CD4-positive, alpha-beta T cell treated with Interleukin-1 beta for 1 hour (primary cell): ENCODE measurements around the gene CCDC186.

Experiments used
- DNase-seq, 2 donors: peaks; one replicate each; pipeline ENCODE4 v3.0.0-alpha.2; 2020 to 2022

The CCDC186 gene

DNA sequence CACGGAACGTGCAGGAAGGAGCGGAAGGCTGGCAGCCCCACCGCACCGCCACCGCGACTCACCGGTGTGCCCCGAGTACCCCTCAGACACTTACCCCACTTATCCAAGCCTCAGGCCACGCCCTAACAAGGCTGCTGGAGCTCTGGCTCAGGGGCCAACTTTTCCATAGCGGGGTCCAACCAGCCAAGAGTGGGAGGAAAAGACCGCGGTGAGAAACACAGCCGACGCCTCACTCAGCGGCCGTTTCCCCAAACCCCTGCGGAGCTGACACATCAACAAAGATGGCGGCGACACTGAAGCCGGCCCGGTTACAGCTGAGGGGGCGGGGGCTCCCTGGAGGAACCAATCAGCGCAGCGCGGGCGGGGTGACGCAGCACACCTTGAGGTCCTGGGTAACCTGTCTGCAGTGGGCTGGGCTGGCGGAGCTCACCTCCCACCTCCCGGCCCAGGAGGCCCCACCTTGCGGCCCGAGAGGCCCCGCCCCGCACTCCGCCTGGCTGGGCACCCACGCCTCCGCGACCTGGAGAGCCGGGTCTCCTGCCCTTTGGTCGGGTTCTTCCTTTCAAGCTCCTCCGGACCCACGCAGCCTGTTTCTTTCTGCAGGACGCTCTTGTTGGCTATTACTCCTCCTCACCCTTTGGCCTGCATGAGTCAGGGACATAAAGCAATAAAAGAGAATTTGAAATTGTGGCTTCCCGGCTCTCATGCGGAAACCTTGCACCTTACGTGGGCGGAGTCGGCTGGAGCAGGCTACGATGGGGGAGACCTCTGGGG lies at the start of gene CCDC186:
Gene CCDC186, minus strand, starts transcription at position 283 of the 774 bp plus-strand sequence. CDS start 10,935 bp downstream, outside the sequence.
- DNase-seq = peak; percentile 97

- DNase-seq = no peak
Observed at GRCh38 chr10:114223066-114223465, 49.1 kb upstream of the CCDC186 start.

DNA sequence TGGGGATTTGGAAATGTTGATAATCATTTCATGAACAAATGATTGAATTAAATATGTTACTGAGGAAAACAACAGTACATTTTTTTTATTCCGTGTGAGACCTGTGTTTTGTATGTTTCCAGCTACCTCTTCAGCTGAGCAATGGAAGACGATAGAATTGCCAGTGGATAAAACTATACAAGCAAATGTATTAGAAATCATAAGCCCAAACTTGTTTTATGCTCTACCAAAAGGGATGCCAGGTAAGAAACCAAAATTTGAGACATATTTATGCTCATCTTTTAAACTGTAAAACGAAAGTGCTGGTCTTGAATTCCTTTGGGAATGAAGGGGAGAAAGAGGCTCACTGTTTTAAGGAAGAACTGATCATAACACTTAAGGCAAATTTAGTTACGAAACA lies 47.2 kb upstream of the CCDC186 start:
- DNase-seq = no peak

DNA sequence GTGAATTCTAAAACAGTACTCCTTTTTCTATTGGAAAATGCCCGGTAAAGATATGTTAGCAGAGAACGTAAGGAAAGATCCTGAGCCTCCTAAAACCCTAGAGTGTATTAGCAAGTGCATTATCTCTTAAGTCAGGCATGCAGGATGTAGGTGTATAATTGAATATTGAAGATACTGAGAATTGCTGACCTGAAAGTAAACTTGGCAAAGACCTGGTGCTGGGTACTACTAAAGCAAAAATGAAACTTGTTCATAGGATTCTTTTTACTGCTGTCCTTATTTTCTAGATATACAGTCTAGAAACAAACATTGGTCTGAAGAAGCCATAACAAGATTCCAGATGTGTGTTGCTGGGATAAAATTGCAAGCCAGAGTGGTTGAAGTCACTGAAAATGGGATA lies 46.3 kb upstream of the CCDC186 start:
- DNase-seq = no peak

GRCh38 chr10:114215033-114215432 lies 41.0 kb upstream of the CCDC186 start:
- DNase-seq = no peak

GRCh38 chr10:114212153-114212552 lies 38.1 kb upstream of the CCDC186 start:
- no peak for DNase-seq

GRCh38 chr10:114208351-114208750 lies 34.3 kb upstream of the CCDC186 start:
- DNase-seq = no peak

DNA sequence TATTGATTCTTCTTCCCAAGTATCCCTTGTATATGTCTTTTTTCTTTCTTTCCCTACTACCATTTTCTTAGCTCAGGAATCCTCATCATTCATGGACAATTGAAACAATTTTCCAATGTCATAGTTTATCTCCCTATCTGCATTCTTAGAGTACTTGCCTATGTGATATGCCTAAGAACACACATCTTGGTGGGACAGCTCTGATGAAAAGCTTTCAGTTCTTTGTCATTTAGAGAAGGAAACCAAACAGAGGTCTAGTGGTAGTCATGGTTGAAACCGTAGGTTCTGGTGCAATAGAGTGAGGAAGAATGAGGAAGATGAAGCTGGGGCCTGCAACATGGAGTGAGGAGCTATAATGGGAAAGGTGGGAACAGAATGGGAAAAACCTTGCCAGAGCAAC lies 33.3 kb upstream of the CCDC186 start:
- DNase-seq = no peak

DNA sequence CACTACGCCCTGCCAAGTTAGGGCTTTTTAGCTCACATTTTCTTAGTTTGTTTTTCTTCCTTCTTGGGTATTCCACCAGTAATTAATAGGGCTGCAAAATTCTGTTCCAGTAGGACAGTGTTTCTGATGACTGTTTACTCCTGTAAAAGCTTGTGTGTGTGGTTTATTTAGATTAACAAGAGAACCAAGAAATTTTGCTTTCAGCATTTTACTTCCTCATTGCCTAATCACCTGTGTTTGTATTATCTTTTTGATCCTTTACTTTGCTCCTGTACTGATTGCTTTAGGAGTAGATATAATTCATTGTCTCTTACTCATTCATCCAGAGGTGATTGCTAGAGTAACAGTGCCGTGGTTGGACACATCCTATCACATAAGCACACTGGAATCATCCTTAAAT lies 32.9 kb upstream of the CCDC186 start:
- DNase-seq = no peak

DNA sequence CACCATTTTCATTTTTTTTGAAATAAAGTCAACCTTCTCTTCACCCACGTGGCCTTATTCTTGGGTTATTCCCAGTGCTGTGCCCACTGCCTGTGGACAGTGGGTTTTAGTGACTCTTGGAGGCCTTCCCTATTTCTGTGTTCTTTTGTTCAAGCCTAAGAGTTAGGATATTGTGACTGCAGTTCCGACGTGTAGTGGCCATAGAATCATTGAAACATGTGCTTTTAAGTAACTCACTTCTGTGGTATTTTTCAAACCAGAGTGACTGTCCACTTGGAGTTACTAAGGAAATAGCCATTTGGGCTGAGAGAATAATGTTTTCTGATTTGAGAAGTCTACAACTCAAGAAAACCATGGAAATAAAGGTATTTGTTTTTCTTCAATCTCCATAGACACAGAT lies 28.8 kb upstream of the CCDC186 start:
- no peak for DNase-seq

GRCh38 chr10:114199239-114199638 lies 25.2 kb upstream of the CCDC186 start:
- no peak for DNase-seq

DNA sequence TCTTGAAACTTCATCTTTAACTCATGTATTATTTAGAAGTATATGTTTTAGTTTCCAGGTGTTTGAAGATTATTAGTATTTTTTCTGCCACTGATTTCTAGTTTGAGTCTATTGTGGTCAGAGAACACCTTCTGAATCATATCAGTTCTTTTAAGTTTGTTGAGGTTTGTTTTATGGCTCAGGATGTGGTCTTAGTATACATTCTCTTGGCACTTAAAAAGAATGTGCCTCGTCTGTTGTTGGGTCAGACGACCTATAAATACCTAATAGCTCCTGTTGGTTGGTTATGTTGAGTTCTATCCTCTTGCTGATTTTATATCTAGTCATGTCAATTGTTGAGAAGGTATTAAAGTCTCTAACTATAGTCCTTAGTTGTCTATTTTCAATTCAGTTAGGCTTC lies 21.1 kb upstream of the CCDC186 start:
- DNase-seq = no peak

DNA sequence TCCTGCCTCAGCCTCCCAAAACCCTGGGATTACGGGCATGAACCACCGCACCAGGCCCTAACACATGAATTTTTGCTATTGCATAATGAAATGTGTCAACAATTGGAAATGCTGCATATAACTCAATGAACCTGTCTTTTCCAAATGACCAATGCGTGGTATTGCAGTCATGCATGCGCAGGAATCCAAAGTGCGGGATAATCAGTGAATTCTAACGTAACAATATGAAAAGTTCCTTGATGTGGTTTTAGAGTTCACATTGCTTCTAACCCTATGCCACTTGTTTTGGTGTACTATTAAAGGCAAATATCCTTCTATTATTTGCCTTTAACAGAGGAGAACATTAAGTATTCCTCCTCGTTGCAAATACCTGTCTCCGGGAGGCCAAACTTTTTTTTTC lies 15.7 kb upstream of the CCDC186 start:
- DNase-seq = no peak

DNA sequence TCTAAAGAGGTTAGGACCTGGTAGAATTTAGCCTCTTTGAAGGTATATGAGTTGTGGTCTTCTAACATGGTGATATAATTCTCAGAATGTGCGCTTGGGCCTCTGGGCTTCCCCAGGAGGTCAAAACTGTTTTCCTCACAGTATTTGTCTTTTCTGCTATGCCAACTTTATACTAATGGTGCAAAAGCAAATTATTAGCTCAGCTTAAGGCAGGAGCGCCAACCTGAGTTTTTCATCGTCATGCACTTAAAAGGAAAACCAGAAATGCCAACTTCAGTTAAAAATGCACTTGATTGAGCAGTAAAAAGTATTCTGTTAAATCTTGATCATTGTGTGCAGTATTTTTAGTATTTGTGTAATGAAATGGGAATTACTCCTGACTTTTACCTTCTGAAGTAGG lies 14.9 kb upstream of the CCDC186 start:
- no peak for DNase-seq

DNA sequence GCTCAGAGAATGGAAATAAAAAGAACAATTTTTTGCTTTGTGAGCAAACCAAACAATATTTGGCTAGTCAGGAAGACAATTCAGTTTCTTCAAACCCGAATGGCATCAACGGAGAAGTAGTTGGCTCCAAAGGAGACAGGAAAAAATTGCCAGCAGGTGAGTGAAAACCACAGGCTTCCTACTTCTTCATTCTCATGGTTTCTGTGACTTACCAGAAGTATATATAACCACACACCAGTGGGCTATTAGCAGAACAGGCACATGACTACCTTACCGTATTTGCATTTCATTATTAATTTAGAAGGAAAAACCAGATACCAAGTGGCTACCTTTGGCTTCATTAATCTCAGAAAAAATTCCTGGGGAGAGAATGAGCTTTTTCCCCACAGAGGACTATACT lies 14.0 kb upstream of the CCDC186 start:
- DNase-seq = no peak

GRCh38 chr10:114184276-114184675 lies 10.3 kb upstream of the CCDC186 start:
- no peak for DNase-seq

DNA sequence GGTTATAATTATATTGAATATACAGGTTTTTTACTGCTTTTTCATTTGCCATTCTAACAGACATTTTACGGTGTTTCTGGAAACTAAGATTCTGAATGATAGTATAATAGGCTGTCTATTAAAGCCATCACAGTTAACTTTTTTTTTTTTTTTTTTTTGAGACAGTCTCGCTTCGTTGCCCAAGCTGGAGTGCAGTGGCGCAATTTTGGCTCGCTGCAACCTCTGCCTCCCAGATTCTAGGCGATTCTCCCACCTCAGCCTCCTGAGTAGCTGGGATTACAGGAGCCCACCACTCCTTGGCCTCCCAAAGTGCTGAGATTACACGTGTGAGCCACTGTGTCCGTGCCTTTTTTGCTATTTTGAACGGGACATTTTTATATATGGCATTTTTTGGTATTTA lies 9.6 kb upstream of the CCDC186 start:
- no peak for DNase-seq

DNA sequence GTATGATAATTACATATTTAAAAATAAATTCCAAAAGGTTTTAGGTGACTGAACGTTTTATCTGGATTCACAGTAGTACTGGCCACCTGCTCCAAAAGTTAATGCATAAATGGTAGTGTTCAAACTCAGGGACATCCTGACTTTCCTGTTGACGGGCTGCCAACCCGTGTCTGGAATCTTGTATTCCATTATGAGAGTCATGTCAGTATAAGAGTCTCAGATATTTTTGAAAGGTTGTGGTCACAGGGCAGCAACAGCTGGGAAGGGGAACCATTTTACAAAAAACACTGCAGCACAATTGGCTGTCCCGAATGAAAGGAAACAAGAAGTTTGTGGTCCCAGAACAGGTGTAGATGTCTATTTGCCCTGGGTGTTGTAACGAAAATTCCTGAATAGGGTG lies 8.0 kb upstream of the CCDC186 start:
- DNase-seq = no peak

DNA sequence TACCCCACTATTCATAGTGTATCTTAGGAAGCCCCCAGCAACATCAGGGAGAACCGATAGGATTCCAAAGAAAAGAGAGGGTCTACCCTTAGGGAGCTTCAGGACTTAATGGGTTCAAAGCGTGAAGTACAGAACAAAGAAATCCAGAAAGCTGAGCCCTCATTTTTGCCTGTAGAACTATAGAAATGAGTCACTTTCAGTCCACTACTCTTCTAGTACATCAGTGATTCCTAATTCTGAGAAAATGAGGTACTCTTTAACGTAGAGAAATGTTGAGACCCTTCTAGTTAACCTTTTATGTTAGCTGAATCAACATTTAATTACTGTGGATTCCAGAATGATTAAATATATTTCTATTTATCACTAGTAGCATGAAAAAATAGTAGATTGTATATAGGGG lies 6.9 kb upstream of the CCDC186 start:
- DNase-seq = no peak

DNA sequence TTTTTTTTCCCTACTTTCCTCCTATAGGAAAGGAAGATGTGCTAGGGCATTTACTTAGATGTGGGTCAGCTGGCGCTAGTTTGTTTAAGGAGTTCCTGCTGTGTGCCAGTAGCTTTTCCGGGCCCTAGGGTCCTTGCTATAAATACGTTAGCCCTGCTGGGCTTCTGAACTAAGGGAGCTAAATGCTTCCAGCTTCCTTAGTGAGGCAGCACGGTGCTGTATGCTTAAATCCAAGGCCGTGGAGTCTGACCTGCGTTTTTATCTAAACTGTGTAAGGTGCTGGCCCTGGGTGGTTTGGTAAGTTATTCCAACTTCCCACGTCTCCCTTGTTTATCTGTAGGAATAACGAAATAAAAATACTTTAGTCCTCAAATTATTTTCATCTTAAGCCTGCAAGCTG lies 5.7 kb upstream of the CCDC186 start:
- no peak for DNase-seq

DNA sequence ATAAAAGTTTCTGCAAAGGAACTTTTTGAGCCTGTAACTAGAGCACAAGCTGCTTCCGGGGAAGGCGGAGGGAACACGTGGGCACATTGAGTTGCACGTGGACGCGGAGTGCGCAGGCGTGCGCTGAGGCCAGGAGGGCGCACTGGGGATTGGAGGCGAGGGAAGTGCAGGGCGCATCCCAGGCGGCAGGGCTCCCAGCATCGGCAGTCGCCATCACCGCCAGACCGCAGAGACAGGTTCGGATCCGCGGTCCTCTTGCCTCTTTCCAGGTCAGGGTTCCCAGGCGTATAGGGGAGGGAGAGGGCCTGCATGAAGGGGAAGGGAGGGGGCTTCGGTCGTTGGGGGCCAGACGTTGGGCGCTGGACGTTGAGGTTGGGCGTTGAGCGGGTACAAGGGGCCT lies 5.1 kb upstream of the CCDC186 start, which contains the start of gene TDRD1:
Gene TDRD1, plus strand, starts transcription at position 206 of the 400 bp plus-strand sequence. CDS start 8,479 bp downstream, outside the sequence.
- no peak for DNase-seq

DNA sequence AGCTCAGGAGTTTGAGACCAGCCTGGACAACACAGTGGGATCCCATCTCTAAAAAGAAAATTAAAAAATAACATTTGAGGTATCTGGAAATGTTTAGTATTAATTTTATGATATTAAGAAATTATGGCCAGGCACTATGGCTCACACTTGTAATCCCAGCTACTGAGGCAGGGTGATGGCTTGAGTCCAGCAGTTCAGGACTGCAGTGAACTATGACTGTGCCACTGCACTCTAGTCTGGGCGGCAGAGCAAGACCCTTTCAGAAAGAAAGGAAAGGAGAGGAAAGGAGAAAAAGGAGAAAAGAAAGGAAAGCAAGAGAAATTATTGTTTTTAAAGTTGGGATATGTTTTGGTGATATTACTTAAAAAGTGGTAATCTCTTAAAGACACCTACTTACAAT lies 2.5 kb upstream of the CCDC186 start:
- no peak for DNase-seq

- no peak for DNase-seq
Observed at GRCh38 chr10:114175667-114176066, 1.7 kb upstream of the CCDC186 start.

DNA sequence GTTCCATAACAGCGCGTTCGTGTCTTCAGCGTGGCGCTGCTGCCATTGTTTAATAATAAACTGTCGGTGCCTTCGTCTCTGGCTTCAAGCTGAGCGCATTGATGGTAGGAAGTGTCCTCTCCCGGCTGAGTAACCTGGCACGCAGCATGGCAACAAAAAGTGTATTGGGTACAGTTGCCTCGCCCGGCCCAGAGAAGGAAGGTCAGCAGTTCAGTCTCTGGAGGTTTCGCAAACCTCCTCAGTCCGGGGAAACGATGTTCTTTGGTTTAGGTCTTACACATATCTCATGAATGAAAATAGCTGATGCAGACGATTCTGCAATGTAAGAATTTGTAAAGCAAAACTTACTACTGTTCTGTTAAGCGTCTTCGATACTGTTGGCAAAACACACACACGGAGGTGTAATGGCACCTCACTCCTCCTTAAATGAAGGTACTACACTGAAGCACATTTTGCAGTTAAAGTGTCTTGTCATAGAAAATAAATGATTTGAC lies 739 bp upstream of the CCDC186 start:
- DNase-seq = no peak

GRCh38 chr10:114173603-114173920 lies 441 bp downstream of the CCDC186 start:
- DNase-seq = no peak
